ENCODE measurements around the gene NGEF.
"Not testable (repeated sequence)": the region's sequence is repeated elsewhere in the genome, so short reads cannot be mapped to it uniquely, and the experiment has no call there.

NGEF gene

GRCh38 chr2:233021771-233022170, 8.7 kb upstream of the NGEF start:
- DNase-seq (ENCODE audit: low read depth) = no peak

DNA sequence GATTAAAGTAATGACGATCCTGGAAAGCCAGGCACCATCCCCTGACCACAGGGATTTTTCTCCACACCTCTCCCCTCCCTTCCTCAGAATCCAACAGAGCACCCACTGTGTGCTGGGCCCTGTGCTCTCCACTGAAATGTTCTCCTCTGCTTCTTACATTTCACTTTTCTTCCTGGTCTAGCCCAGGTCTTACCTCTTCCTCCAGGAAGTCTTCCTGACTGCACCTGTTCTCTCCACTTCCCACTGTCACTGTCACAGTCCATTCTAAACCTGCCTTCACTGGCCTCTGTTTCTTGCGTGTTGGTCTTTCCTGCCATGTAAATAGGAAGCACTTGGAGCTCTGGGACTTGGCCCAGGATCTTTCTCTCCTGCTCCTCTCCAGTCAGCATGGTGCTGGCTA, 7.4 kb upstream of the NGEF start:
- no peak for DNase-seq (ENCODE audit: low read depth)

GRCh38 chr2:233019610-233020009, 6.6 kb upstream of the NGEF start:
- not testable (repeated sequence) for DNase-seq (ENCODE audit: low read depth)

- no peak for DNase-seq (ENCODE audit: low read depth)
Observed at GRCh38 chr2:233017947-233018346, 4.9 kb upstream of the NGEF start.

- no peak for DNase-seq (ENCODE audit: low read depth)
Observed at GRCh38 chr2:233015019-233015645, 2.1 kb upstream of the NGEF start.

DNA sequence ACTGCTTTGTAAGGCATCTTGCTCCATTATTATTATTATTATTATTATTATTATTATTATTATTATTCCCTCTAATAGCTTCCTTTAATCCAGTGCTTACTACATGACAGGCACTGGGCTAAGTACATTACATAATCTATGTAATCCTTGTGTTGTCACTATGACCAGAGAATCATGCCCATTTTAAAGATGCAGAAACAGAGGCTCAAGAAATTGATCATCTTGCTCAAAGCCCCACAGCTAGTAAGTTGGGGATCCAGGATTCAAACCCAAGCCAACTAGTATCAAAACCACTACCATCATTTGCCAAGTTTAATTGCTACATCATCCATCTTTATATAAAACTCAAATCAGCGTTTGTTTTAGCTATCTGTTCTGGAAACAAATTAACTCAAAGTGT, 594 bp upstream of the NGEF start:
- DNase-seq (ENCODE audit: low read depth) = no peak

GRCh38 chr2:233012301-233012971, 620 bp downstream of the NGEF start:
- no peak for DNase-seq (ENCODE audit: low read depth)

DNA sequence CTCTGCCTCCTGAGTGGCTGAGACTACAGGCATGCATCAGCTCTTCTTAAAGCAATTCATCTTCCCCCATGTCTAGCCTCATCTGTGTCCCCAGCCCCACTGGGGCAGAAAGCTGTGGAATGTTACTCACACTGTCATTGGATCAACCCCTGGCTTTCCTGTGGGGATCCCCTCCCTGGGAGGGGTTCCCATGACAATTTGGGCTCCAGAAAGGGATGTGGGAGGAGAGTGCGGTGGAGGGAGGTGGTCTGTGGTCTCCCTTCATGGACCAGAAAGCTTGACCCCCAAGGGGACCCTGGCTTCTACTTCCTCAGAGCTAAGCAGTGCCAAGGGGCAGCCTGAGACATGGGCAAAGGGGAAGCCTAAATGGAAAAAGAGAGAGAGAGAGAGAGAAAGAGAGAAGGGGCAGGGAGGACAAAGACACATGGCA, 1.3 kb downstream of the NGEF start:
- DNase-seq (ENCODE audit: low read depth) = no peak

DNA sequence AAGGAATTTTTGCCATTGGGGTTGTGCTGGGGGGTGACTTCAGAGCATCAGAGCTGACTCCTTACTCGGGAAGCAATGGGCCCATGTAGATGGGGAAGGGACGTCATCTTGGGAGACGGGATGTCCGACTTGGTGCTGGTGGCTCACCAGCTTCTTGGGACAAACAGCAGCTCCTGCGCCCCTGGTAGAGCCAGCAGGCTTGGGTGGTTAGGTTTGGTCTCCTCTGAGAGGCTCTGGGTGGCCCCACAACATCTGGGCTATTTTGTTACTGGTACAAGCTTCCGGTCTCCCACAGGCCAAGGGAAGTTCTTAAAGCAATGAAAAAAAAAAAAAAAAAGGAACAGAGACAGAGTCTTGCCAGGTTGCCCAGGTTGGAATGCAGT, 1.8 kb downstream of the NGEF start:
- no peak for DNase-seq (ENCODE audit: low read depth)

DNA sequence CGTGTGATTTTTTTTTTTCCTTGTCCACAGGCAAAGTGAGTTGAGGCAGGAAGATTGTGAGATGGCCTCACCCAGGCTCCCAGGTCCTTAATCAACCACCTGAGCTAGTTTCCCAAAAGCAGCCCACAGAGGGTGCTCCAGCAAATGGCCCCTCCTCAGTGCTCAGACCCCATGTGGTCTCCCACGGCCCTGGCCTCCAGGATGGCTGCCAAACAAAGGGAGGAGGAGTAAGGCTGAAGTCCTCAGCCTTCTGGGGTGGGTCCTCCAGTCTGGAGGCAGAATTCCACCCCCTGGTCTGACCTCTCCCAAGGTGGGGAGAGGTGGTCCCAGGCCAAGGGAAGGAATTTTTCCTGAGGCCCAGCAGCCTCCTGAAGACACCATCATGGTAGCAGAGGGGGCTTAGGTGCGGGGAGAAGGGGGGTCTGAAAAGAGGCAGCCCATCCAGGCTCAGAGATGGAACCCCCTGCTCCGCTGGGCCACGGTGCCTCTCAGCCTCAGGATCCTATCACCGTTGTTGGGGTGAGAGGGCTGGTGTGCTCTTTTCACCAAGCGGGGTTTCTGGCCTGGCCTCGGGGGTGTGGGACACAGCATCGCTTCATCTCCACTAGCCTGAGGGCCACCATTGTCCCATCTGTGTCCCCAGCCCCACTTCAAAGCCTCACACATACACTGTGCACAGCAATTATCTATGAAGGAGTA, 2.3 kb downstream of the NGEF start:
- no peak for DNase-seq (ENCODE audit: low read depth)

DNA sequence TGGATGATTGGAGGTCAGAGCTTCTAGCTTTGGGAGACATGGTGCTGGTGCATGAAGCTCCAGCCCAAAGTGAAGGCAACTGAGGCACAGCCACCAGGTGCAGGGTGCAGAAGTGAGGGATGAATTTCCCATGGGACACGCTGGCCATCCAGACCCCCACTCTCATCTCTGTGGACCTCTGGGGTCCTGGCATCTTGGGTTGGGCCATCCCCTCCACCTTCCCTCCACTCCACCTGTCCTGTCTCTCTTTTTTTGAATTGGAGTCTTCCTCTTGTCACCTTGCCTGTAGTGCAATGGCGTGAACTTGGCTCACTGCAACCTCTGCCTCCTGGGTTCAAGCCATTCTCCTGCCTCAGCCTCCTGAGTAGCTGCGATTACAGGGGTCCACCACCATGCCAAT, 3.4 kb downstream of the NGEF start:
- DNase-seq (ENCODE audit: low read depth) = no peak

- no peak for DNase-seq (ENCODE audit: low read depth)
Observed at GRCh38 chr2:233007739-233008138, 5.3 kb downstream of the NGEF start.

DNA sequence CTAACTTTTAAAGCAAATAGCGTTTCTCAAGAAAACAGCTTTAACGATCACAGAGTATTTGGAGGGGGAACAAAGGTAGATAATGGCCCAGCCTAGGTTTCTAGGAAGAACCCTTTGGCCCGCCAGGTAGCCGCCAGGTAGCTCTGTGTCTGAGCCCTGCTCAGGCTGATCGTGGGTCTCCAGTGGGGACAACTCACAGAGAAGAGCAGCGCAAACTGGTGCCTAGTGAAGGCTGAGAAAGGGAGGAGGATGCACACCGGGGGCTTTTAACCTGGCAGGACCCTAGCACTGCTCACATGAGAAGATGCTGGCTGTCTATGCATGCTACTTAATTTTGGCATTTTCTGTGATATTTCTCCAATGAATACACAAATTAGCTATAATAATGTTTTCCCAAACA, 5.8 kb downstream of the NGEF start:
- DNase-seq (ENCODE audit: low read depth) = no peak

- no peak for DNase-seq (ENCODE audit: low read depth)
Observed at GRCh38 chr2:233006648-233007047, 6.4 kb downstream of the NGEF start.

- no peak for DNase-seq (ENCODE audit: low read depth)
Observed at GRCh38 chr2:233005096-233005495, 8.0 kb downstream of the NGEF start.

DNA sequence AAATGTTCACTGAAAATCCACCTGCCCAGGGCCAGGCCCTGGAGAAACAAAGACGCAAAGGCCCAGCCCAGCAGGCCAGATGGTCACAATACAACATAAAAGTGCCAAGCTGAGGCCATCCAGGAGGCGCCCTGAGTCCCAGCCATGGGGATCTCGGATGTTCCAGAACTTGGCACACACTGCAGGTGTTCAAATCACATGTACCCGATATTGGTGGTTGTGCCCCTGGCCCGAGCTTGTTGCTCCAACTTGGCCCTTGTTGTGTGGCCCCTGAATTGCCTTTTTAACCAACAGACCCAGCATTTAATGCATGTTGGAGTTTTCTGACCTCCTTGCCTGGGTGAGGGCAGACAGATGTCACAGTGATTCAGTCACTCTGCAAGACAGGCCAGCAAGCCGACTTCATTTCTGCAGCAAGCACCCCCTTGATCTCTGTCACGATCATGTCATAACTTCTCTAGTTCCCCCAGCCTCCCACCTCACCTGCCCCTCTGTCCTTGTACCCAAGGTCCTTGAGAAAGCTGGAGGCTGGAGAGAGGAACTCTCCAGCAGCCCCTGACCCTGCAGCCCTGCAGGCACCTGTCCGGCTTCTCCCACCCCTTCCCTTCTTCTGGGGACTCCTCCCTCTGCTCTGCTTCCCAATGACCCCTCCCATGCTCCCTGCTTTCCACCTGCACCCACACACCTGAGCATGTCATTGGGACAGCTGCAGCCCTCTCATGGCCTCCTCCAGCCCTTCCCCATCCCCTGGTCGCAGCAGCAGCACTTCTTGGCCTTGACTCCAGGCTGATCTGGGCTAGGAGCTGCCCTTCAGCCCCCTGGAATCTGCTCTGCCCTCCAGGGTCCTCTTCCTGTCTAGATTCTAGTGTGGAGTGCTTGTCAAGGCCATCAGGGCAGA, 9.1 kb downstream of the NGEF start:
- DNase-seq (ENCODE audit: low read depth) = no peak

GRCh38 chr2:233002829-233003657, 10.0 kb downstream of the NGEF start:
- no peak for DNase-seq (ENCODE audit: low read depth)

DNA sequence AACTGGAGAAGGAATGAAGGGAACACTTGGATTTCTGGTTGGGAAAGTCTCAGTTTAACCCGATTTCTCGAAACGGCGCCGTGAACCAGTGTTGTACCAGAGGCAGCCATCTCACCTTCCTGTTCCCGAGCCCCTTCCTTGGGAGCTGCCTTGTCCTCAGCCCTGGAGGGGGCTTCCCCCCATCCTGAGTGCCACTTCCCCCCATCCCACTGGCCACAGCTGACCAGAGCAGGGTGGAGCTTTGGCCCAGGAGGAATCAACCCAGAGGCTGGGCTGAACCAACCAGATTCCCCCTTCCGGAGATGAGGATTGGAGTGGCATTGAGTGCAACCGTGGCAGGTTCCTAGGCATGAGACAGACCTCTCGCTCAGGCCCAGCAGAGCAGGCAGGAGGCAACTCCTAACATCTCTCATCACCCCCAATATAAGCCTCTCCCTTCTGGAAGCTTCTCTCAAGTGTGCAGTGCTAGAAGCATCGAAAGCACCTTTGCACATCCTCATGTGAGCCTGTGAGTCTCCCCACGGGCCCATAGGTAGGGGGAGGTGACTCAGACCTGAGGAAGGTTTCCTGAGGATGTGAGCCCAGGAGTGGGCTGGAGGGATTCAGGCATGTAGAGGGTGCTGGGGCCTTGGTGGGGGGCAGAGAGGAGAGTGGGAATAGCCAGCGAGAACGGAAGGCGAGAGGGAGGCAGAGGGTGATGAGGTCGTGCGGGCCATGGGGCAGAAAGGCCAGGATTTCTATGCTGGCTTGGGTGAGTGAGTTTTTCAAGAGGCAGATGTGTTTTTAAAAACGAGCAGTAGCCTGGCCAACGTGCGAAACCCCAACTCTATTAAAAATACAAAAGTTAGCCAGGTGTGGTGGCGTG, 11.9 kb downstream of the NGEF start:
- DNase-seq (ENCODE audit: low read depth) = no peak

DNA sequence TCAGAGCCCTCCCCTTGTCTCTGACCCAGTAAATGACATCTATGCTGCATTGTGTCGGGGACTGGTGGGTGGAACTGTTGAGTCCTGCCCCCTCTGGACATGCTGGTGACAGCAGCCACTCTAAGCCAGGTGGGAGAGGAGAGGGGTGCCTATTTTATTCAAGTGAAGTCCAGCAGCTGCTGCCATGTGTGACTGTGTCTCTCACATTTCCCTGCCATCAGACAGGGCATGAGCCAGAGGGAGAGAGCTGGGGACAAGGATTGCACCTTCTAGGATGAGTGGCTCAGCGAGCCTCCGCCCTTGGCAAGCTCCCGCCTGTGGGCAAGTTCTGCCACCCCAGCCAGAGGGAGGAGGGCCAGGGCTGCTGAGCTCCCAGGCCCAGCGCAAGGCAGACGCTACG, 13.7 kb downstream of the NGEF start:
- no peak for DNase-seq (ENCODE audit: low read depth)

GRCh38 chr2:232998666-232998985, 14.4 kb downstream of the NGEF start:
- DNase-seq (ENCODE audit: low read depth) = no peak
